HG02973 (cell line): Measurements from ENCODE around the gene NFE2L1.
A peak's percentile ranks its signal among the peaks of the same experiment; 100 is the strongest.
"Not testable (repeated sequence)": the region's sequence is repeated elsewhere in the genome, so short reads cannot be mapped to it uniquely, and the experiment has no call there.

ENCODE experiments used
- ATAC-seq: cut with Tn5 transposase; IDR thresholded peaks from one replicate; pipeline ENCODE4 v1.9.1; 2021; ENCODE audit warnings: moderate library complexity; ENCODE audit not compliant: unreplicated experiment

NFE2L1 gene, protein sequence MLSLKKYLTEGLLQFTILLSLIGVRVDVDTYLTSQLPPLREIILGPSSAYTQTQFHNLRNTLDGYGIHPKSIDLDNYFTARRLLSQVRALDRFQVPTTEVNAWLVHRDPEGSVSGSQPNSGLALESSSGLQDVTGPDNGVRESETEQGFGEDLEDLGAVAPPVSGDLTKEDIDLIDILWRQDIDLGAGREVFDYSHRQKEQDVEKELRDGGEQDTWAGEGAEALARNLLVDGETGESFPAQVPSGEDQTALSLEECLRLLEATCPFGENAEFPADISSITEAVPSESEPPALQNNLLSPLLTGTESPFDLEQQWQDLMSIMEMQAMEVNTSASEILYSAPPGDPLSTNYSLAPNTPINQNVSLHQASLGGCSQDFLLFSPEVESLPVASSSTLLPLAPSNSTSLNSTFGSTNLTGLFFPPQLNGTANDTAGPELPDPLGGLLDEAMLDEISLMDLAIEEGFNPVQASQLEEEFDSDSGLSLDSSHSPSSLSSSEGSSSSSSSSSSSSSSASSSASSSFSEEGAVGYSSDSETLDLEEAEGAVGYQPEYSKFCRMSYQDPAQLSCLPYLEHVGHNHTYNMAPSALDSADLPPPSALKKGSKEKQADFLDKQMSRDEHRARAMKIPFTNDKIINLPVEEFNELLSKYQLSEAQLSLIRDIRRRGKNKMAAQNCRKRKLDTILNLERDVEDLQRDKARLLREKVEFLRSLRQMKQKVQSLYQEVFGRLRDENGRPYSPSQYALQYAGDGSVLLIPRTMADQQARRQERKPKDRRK

DNA sequence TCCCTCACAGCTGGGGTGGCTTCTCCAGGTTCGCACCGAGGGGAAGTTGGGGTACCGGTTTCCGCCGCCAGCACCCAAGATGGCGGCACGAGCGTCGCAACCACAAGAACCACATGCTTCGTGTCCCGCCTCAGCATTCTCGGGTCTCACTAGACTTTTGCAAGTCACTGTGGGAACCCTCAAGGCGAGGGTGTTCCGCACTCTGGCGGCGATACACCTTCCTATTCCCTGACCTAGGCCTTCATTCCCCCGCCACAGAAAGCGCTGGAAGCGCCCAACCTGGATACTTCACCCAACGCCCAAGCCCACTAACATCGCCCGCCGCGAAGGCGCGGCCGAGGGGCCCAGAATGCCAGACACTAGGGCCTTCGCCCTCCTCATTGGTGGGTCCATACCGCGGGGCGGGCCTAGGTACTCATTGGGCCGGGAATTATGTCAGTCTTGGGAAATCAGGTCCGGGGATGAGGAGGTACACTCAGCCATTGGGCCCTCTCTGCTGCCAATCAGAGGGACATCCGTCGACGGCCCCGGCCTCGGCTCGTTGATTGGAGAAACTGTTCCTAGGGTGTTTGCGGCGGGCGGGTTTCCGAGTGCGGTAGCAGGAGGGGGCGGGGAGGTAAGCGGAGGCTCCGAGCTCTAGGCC lies at the start of gene NFE2L1:
Gene NFE2L1 (plus strand): TSS at position 619 of the 643 bp plus-strand sequence. CDS start 2,760 bp downstream, outside the sequence.
- peak; percentile 84 for ATAC-seq

DNA sequence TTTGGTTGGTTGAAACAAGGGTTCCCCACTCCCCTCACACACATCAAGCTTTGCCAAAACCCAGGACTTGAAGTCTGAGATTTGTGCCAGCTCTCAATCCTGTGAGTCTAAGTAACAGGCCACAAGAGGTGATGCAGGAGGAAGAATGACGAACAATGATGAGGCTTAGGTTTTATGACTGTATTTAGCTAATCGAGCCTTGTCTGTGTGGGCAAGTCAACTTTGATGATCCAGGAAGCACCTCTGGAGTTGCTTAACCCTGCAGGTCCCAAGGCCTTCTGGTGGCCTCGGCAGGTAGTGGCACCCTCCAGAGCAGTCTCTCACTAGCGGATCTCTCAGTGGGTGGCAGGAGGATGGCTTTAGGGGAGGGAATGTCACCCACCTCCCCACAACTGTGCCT lies 48.6 kb upstream of the NFE2L1 start:
- ATAC-seq = no peak

DNA sequence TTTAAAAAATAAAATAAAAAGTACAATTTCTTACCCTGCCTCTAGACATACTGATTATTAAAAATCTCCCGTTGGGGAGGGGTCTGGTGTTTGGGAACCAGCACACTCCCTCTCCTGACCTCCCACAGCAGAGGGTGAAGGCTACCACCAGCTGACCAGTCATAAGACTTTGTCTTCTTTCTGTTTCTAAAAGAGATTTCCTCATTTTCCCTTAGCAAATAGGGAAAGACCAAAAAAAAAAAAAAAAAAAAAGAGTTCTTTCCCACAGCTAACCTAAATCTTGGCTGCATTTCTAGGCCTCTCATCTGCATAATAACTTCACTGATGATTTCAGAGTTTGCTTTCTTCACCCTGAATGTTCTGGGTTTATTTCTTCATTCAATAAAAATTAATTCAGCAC lies 47.0 kb upstream of the NFE2L1 start:
- ATAC-seq = no peak

DNA sequence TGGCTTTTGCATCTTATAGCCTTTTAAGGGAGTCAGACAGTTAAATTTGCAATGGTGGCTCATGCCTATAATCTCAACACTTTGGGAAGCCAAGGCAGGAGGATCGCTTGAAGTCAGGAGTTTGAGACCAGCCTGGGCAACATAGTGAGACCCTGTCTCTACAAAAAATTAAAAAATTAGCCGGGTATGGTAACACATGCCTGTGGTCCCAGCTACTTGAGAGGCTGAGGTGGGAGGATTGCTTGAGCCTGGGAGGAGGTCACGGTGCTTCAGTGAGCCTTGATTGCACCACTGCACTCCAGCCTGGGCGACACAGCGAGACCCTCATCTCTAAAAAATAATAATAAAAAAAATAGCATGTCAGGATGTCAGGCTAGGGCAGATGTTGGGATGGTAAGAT lies 46.5 kb upstream of the NFE2L1 start:
- not testable (repeated sequence) for ATAC-seq

DNA sequence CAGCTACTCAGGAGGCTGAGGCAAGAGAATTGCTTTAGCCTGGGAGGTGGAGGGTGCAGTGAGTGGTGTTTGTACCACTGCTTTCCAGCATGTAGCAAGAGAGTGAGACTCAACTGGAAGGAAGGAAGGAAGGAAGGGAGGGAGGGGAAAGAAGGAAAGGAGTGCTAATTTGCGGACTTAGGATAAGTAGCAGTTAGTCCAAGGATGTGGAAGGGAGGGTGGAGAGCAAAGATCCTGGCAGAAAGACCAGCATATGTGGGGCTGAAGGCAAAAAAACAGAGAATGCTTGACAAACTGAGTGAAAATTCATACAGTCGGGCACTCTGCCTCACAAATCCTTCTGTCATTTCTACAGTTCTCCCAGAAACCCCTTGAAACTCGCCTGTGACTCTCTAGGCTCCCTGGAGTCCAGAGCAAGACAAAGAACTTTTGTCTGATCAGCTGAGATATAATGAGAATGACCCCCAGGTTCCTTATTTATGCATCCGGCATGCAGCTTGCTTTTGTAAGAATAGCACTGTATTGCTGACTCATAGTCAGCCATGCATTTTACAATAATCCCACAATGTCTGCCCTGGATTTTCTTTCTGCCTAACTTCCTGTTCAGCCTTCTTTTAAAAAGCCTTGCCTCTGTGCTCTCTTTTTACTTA lies 45.8 kb upstream of the NFE2L1 start:
- no peak for ATAC-seq

DNA sequence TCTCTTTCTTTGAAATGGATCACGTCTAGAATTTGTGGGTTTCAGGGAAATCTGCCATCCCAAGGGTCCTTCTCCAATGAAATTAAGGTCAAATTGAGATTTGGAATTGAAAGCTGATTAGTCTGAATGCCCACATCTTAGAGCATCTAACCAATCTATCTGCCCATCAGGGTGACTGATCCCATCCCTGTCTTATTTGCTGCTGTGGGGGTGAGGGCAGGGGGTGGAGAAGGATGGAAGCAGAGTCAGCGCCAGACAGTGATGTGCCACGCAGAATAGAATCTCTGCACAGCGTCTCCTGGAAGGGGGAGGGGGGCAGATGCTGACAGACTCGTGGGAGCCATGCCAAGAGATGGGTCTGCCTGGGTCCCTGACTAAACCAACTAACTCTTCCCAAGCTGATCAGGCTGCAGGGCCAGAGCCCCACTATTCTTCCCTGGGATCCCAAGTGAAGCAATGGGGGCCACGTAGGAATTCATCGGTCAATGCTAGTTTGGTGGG lies 45.2 kb upstream of the NFE2L1 start:
- no peak for ATAC-seq

DNA sequence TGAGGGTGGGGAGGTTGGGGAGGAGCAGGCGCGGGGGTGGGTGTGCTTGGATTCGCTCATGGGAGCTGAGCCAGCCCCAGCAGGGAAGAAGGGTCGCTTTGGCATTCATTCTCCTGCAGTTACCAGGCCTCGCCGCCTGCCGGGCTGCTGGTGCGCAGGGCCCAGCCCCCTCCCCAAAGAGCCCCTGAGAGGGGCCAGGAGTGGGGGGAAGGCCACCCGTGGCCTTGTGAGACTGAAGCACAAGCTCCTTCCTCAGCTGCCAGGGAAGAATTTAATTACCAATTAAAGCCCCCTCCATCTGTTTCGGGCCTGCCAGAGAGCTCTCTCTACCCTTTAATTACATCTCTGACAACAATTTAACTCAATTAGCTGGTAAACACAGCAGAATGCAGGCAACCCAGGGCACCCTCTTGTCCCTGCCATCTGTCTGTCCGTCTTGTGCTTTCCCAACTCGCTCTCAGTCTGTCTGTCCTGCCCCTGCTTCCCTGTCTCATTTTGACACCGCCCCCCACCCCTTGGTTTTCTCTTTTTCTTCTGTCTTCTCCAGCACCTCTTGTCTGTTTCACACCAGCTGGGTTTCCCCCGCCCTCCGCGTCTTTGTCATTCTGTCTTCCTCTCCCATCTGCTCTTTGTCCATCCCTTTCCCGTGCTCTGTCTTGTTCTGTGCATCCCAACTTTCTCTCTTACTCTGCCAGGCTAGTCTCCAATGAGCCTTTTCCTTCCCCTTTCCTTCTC lies 44.6 kb upstream of the NFE2L1 start:
- no peak for ATAC-seq

DNA sequence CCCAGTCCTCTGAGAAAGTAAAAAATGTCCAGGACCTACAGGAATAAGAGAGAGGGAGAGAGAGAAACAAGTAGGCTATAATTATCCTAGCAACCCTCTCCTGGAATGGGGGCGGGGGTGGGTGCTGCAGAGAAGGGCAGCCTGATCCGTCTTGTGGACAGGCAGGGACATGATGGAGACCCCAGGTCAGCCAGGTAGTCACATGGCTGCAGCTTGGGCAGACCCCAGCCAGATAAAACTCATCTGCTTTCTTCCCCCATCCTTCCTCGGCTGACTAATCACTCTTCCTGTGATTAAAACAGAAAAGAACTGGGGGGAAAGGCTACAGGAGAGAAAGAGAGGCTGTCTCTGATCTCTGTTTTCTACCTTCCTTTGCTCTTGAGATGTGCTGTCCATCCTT lies 43.2 kb upstream of the NFE2L1 start:
- ATAC-seq = no peak

DNA sequence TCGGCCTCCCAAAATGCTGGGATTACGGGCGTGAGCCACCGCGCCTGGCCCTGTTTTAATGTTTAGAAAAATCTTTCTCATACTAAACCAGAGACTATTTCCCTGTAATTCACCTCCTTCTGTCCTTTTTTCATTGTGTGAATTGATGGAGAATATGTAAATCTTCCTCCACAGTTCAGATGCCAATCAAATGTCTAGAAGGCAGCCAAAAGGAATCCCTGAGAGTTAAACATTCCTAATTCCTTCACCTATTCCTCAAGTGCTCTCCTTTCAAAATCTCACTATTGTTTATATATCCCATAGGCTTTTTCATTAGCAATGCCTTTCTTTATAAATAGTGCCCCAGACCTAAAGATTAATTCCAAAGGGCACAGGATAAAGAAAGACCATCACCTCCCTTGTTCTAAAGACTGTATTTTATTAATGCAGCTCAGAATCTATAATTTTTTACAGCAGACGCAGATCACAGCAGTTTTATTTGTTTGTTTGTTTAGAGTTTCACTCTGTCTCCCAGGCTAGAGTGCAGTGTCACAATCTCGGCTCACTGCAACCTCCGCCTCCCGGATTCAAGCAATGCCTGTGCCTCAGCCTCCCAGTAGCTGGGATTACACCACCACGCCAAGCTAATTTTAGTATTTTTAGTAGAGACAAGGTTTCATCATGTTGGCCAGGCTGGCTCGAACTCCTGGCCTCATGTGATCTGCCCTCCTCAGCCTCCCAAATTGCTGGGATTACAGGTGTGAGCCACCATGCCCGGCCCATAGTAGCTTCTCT lies 41.0 kb upstream of the NFE2L1 start:
- no peak for ATAC-seq

DNA sequence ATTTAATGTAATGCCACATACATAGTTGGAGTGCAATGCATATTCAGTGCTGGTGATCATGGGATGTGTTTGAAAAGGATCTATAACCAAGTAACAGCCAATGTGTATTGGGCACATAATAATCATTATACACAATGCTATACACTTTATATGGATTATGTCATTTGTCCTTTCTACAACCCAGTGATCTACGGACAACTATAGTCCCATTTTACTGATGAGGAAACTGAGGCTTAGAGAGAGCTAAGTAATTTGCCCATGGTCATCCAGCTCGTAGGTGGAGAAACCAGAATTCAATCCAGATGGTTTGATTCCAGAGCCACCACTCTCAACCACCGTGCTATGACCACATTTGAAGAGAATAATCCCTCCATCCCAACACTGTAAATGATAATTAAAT lies 38.0 kb upstream of the NFE2L1 start:
- ATAC-seq = no peak

DNA sequence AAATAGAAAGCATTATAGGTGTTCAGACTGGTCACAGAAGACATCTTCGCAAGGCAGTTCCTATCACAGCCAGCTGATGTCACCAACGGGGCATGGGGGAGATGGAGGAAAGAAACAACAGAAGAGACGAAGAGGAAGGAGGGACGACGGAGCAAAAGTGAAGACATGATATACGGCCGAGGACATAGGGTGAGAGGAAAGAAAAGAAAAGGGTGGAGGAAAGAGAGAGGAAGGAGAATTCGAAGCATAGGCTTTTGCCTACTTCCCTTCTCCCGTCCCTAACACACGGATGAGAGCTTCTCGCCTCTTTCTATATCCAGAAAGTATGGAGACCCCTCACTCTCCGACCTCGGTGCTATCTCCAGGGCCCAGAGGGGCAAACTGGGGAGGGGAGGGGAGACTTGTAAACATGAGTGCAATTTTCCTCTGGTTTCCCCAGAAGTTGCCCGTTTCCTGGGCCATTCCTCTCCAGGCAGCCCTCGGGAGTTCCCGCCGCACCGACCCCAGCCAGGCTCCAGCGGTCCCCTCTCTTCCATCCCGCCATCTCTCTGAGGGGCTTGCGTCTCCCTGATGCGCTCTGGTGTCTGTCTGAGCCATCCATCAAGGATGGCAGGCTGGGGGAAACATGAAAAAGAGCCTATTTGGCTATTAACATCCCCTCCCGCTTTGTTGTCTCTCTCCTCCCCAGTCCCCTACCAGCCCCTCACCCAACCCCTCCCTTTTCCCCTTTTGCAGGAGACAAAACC lies 36.6 kb upstream of the NFE2L1 start:
- ATAC-seq = no peak

DNA sequence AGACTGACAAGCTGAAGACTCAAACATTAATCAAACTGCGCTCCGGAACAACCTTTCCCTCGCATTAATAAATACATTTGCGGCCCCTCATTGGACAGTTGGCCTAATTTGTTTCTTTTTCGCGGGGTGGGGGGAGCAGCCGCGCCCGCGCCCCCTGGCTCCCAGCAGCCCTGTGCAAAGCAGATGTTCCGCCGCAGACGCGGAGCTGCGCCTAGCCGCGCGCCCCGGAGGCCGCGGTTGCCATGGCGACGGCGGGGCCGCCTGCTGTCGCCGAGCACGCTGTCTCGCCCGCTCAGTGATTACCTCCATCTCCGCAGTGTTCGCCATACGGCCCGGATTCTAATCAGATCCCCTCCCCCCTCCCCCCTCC lies 36.0 kb upstream of the NFE2L1 start:
- ATAC-seq = no peak

DNA sequence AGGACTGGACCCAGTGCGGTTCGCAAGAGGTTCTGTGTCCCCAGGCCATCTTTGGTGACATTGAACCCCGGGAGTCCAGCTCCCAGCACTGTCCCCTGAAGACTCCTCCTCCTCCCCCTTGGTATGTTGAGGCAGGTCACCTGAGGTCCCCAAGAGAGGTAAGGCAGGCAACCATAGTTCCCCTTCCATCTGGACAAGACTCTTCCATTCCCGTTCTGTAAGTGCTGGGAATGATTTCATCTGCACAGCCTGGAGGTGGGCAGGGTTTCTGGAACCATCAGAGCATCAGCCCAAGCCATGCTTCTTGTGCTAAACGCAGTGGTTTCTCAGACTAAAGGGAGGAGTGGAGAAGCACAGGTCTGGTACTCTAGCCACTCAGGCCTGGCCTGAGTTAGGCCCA lies 35.5 kb upstream of the NFE2L1 start:
- ATAC-seq = no peak

DNA sequence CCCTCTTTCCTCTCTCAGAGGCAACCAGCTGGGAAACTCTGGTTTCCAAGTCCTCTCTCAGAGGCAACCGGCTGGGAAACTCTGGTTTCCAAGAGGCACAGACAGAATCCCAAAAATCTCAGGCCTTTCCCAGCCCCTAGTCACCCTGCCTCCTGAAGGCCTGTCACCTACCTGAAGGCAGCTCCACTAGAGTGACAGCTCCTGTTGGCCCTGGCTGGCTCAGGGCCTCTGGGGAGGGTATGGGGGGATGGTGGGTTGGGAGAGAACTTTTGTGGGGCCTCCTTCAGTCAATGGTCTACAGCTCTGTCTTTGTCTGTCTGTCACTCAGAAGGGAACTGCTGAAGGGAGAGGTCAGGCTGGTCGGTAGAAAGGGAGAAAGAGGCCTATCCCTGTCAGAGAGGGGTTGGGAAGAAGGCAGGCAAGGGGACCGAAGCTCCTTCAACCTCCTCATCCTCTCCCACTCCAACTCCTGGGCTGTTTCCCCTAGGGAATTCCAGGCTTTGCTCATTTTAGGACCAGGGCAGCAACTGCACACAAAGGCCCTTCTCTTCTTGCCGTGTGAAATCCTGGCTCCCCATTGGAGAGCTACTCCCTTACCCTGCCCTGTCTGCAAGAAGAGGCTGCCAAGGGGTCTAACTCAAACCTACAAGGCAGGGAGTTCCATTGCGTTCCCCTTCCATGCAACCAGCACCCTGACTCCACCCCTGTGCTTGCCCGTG lies 34.1 kb upstream of the NFE2L1 start:
- ATAC-seq = no peak

DNA sequence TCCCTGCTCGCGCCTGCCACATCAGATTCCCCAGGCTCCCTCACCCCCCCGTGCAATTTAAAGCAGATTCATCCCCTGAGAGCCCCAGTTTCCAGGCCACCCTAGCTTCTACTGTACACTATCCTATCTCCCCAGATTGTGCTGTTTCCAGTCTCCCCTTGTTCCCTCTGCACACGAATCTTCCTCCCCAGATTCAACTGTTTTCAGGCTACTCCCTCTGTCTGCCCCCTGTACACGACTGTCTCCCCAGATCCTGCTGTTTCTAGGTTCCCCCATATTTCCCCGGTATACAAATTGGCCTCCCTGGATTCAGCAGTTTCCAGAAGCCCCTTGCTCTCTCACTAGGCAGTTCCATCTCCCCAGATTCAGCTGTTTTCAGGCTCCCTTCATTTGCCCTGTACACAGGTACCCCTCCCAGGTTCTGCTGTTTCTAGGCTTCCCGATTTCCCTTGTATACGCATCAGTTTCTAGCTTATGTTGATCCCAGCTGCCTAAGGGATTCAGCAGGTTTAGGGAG lies 33.5 kb upstream of the NFE2L1 start:
- no peak for ATAC-seq

DNA sequence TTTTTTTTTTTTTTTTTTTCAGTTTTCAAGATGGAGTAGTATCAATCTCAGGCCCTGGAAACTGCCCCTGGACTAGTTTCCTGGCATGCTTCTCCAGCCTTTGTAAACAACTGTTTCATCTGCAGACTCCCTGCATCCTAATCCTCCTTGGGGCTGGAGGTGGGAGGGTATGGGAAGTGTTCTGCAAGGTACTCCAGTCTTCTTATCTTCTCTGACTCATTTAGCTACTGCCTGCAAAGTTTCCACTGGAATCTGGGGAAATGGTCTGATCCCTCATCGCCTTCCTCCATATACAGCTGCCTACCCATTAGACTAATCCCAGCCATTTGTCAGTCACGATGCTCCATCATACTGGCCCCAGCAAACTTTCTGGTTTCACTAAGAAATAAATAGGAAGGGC lies 32.0 kb upstream of the NFE2L1 start:
- no peak for ATAC-seq

DNA sequence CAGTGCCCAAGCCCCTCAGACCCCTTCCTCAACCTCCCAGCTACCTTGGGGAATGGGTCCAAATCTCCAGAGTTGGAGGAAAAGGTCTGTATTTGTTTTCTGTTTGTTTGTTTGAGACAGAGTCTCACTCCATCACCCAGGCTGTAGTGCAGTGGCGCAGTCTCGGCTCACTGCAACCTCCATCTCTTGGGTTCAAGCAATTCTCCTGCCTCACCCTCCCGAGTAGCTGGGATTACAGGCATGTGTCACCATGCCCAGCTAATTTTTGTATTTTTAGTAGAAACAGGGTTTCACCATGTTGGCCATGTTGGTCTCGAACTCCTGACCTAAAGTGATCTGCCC lies 30.4 kb upstream of the NFE2L1 start:
- not testable (repeated sequence) for ATAC-seq

DNA sequence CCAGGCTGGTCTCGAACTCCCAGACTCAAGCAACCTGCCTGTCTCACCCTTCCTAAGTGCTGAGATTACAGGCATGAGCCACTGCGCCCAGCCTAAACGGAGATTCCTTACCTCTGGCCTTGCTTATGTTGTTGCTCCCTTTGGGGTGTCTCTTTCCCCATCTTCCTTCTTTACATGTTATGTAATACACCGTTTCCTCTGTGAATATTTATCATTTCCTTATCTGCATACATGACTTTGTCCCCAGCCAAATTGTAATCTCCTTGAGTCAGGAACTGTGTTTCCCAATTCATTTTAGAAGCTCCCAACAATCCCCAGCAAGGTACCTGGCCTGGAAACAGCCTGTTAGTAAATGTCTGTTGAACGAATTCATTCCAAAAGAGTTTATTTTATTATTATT lies 26.2 kb upstream of the NFE2L1 start:
- no peak for ATAC-seq
